T-helper 1 cell (primary cell): ENCODE data around the gene SLC5A6.
A peak's percentile ranks its signal among the peaks of the same experiment; 100 is the strongest.
"Not testable (repeated sequence)": the region's sequence is repeated elsewhere in the genome, so short reads cannot be mapped to it uniquely, and the experiment has no call there.

Source experiments
- DNase-seq, 5 donors: peaks; one replicate each; pipeline ENCODE4 v3.0.0-alpha.2; 2012 to 2020

SLC5A6 gene

GRCh38 chr2:27203741-27204140 lies 8.3 kb downstream of the SLC5A6 start:
- no peak for DNase-seq

GRCh38 chr2:27202854-27203253 lies 9.2 kb downstream of the SLC5A6 start:
- DNase-seq, result no peak

- no peak for DNase-seq
These were observed 10.4 kb downstream of the SLC5A6 start for GRCh38 chr2:27201675-27202074.

- DNase-seq, result no peak
These were observed 12.8 kb downstream of the SLC5A6 start for GRCh38 chr2:27199241-27199640.

- no peak for DNase-seq
These were observed 13.4 kb downstream of the SLC5A6 start for GRCh38 chr2:27198627-27199026.

GRCh38 chr2:27198068-27198467 lies 14.0 kb downstream of the SLC5A6 start:
- DNase-seq, result not testable (repeated sequence)

- not testable (repeated sequence) for DNase-seq
These were observed 16.3 kb downstream of the SLC5A6 start for GRCh38 chr2:27195799-27196198.

GRCh38 chr2:27194538-27195354 lies 17.3 kb downstream of the SLC5A6 start:
- no peak for DNase-seq

- DNase-seq, result peak in 2 of 5 donors; percentile 29 to 30
These were observed 20.8 kb downstream of the SLC5A6 start for GRCh38 chr2:27191070-27191829.

- DNase-seq, result no peak
These were observed 22.1 kb downstream of the SLC5A6 start for GRCh38 chr2:27189989-27190388.

GRCh38 chr2:27186613-27187345 lies 25.3 kb downstream of the SLC5A6 start:
- no peak for DNase-seq

GRCh38 chr2:27185331-27186026 lies 26.6 kb downstream of the SLC5A6 start:
- DNase-seq, result no peak

- no peak for DNase-seq
These were observed 28.0 kb downstream of the SLC5A6 start for GRCh38 chr2:27184115-27184514.

- DNase-seq, result no peak
These were observed 29.7 kb downstream of the SLC5A6 start for GRCh38 chr2:27182346-27182745.

- no peak for DNase-seq
These were observed 32.6 kb downstream of the SLC5A6 start for GRCh38 chr2:27179344-27180000.

- no peak for DNase-seq
These were observed 33.6 kb downstream of the SLC5A6 start for GRCh38 chr2:27178469-27178868.

- no peak for DNase-seq
These were observed 34.4 kb downstream of the SLC5A6 start for GRCh38 chr2:27177441-27178351.

GRCh38 chr2:27175781-27176180 lies 36.3 kb downstream of the SLC5A6 start:
- DNase-seq, result not testable (repeated sequence)

- DNase-seq, result no peak
These were observed 36.7 kb downstream of the SLC5A6 start for GRCh38 chr2:27175330-27175729.

GRCh38 chr2:27174638-27175037 lies 37.4 kb downstream of the SLC5A6 start:
- no peak for DNase-seq

- no peak for DNase-seq
These were observed 40.7 kb downstream of the SLC5A6 start for GRCh38 chr2:27171351-27171848.
